ENCODE measurements around the gene TUBGCP5.

DNA sequence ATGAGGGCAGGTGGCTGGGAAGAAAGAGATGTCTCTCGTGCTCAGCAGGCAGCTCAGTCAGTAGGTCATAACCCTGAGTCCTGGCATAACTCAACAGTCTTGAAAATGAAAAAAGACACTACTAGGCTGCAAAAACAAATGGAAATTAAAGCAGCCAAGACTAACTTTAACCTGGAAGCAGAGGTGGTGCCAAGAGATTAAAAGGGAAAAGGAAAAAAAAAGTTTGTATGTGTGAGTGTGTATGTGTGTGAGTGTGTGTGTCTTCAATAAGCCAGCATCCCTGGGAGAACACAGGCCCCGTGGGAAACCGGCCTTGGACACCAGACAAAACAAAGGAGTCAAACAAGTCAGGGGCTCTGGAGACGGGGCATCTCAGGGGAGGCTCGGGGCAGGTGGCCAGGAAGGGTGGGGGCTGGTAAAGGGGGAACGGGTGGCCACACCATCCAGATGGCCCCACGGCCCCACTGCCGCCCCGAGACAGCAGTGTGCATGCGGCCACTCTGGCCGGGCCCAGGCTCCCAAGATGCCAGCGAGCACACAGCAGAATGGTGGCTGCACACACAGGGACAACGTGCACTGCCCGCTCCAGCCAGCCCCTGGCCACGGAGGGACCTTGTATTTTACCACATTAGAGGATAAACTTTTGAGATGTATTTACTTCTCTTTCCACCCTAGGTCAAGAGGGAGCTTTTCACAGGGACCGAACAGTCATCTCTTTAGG lies 83.0 kb downstream of the TUBGCP5 start:
- TF ChIP-seq EZH2 (IDR thresholded peaks at IDR 0.05; ENCODE audit: insufficient read depth, poor library complexity, severe bottlenecking): no peak
- TF ChIP-seq EZH2phosphoT487 (IDR thresholded peaks at IDR 0.05; ENCODE audit: insufficient read depth, low read depth): no peak
